ENCODE data around the gene AP3S2. TPM values are rescaled to one million over a fixed set of nuclear protein-coding genes. Genes with fewer than 3 reads are reported as not detected.
A peak's percentile ranks its signal among the peaks of the same experiment; 100 is the strongest.

AP3S2 gene
- total and polyA plus RNA-seq, 4 donors = 16.7 to 33.2 (median 22.8) TPM

GRCh38 chr15:89829161-89829560, 64.6 kb downstream of the AP3S2 start:
- Histone ChIP-seq H3K4me1 (ENCODE audit: control insufficient read depth in 1 of 2, insufficient read depth in 2 of 2, low read length in 2 of 2) (no peaks in the 10 kb centered on the region), H3K27ac (ENCODE audit: low read depth in 1 of 2, low read length in 2 of 2) (no peak overlapping the region), H3K4me3 (ENCODE audit: low read length in 2 of 2) (no peak overlapping the region), H3K9me3 (ENCODE audit: control insufficient read depth, low read length) (no peaks in the 10 kb centered on the region), H3K36me3 (ENCODE audit: control insufficient read depth in 1 of 2, insufficient read depth in 2 of 2, low read length in 1 of 2) (no peaks in the 10 kb centered on the region), H3K27me3 (ENCODE audit: control insufficient read depth in 1 of 2, insufficient read depth in 2 of 2, low read length in 1 of 2) (no peaks in the 10 kb centered on the region)
- intact Hi-C loops (cut with DNase I) = loop anchor here in 1 of 2 donors (10.0 kb wide), 1 partner anchor 54 kb away; the partner anchor contains the start of gene MESP2
- WGBS, 2 donors = 76 to 78% methylated on average over 8 of the region's 8 CpGs
- no peak for ATAC-seq (ENCODE audit: low FRiP score)
- no peak for DNase-seq

GRCh38 chr15:89828281-89829145, 65.3 kb downstream of the AP3S2 start:
- Histone ChIP-seq H3K4me1 (ENCODE audit: control insufficient read depth in 1 of 2, insufficient read depth in 2 of 2, low read length in 2 of 2) (no peaks in the 10 kb centered on the region), H3K36me3 (ENCODE audit: control insufficient read depth in 1 of 2, insufficient read depth in 2 of 2, low read length in 1 of 2) (no peaks in the 10 kb centered on the region), H3K27ac (ENCODE audit: low read depth in 1 of 2, low read length in 2 of 2) (peak overlapping the region in 1 of 2 donors; percentile 20), H3K4me3 (ENCODE audit: low read length in 2 of 2) (no peak overlapping the region), H3K9me3 (ENCODE audit: control insufficient read depth, low read length) (no peaks in the 10 kb centered on the region), H3K27me3 (ENCODE audit: control insufficient read depth in 1 of 2, insufficient read depth in 2 of 2, low read length in 1 of 2) (no peaks in the 10 kb centered on the region)
- peak; percentile 68 for ATAC-seq (ENCODE audit: low FRiP score)
- peak in 1 of 2 donors; percentile 80 for DNase-seq
- intact Hi-C loops (cut with DNase I) = loop anchor here in 1 of 2 donors (10.0 kb wide), 1 partner anchor 54 kb away; the partner anchor contains the start of gene MESP2
- WGBS, 2 donors = 26% methylated on average over 17 of the region's 17 CpGs

GRCh38 chr15:89827829-89828228, 66.0 kb downstream of the AP3S2 start:
- peak; percentile 17 for ATAC-seq (ENCODE audit: low FRiP score)
- no peak for DNase-seq
- WGBS, 2 donors = 88 to 97% methylated on average over 4 of the region's 4 CpGs
- Histone ChIP-seq H3K4me3 (ENCODE audit: low read length in 2 of 2) (no peak overlapping the region), H3K27me3 (ENCODE audit: control insufficient read depth in 1 of 2, insufficient read depth in 2 of 2, low read length in 1 of 2) (no peaks in the 10 kb centered on the region), H3K36me3 (ENCODE audit: control insufficient read depth in 1 of 2, insufficient read depth in 2 of 2, low read length in 1 of 2) (no peaks in the 10 kb centered on the region), H3K4me1 (ENCODE audit: control insufficient read depth in 1 of 2, insufficient read depth in 2 of 2, low read length in 2 of 2) (no peaks in the 10 kb centered on the region), H3K27ac (ENCODE audit: low read depth in 1 of 2, low read length in 2 of 2) (no peak overlapping the region), H3K9me3 (ENCODE audit: control insufficient read depth, low read length) (no peaks in the 10 kb centered on the region)
- intact Hi-C loops (cut with DNase I) = loop anchor here in 1 of 2 donors (10.0 kb wide), 1 partner anchor 53 kb away; the partner anchor contains the start of gene MESP2

GRCh38 chr15:89826671-89827655, 66.8 kb downstream of the AP3S2 start:
- 94% methylated on average over 13 of the region's 13 CpGs for WGBS, 2 donors
- H3K9me3 ChIP-seq (ENCODE audit: control insufficient read depth, low read length) = no peaks in the 10 kb centered on the region
- no peaks in the 10 kb centered on the region for H3K36me3 ChIP-seq (ENCODE audit: control insufficient read depth in 1 of 2, insufficient read depth in 2 of 2, low read length in 1 of 2)
- H3K27me3 ChIP-seq (ENCODE audit: control insufficient read depth in 1 of 2, insufficient read depth in 2 of 2, low read length in 1 of 2) = no peaks in the 10 kb centered on the region
- ATAC-seq (ENCODE audit: low FRiP score) (no peak), DNase-seq (no peak)
- no peak overlapping the region for H3K27ac ChIP-seq (ENCODE audit: low read depth in 1 of 2, low read length in 2 of 2)
- no peaks in the 10 kb centered on the region for H3K4me1 ChIP-seq (ENCODE audit: control insufficient read depth in 1 of 2, insufficient read depth in 2 of 2, low read length in 2 of 2)
- intact Hi-C loops (cut with DNase I) = loop anchor here in 1 of 2 donors (10.0 kb wide), 1 partner anchor 52 kb away; the partner anchor contains the start of gene MESP2
- H3K4me3 ChIP-seq (ENCODE audit: low read length in 2 of 2) = no peak overlapping the region

GRCh38 chr15:89825271-89825940, 68.4 kb downstream of the AP3S2 start:
- no peaks in the 10 kb centered on the region for H3K27me3 ChIP-seq (ENCODE audit: control insufficient read depth in 1 of 2, insufficient read depth in 2 of 2, low read length in 1 of 2)
- 85 to 89% methylated on average over 10 of the region's 10 CpGs for WGBS, 2 donors
- no peak for DNase-seq
- no peaks in the 10 kb centered on the region for H3K9me3 ChIP-seq (ENCODE audit: control insufficient read depth, low read length)
- H3K4me3 ChIP-seq (ENCODE audit: low read length in 2 of 2) = no peak overlapping the region
- H3K4me1 ChIP-seq (ENCODE audit: control insufficient read depth in 1 of 2, insufficient read depth in 2 of 2, low read length in 2 of 2) = no peaks in the 10 kb centered on the region
- no peak for ATAC-seq (ENCODE audit: low FRiP score)
- H3K36me3 ChIP-seq (ENCODE audit: control insufficient read depth in 1 of 2, insufficient read depth in 2 of 2, low read length in 1 of 2) = no peaks in the 10 kb centered on the region
- intact Hi-C loops (cut with DNase I) = loop anchor here in 1 of 2 donors (10.0 kb wide), 1 partner anchor 51 kb away; the partner anchor contains the start of gene MESP2
- no peak overlapping the region for H3K27ac ChIP-seq (ENCODE audit: low read depth in 1 of 2, low read length in 2 of 2)

GRCh38 chr15:89824607-89824867, 69.3 kb downstream of the AP3S2 start:
- H3K27ac ChIP-seq (ENCODE audit: low read depth in 1 of 2, low read length in 2 of 2) = no peak overlapping the region
- DNase-seq (no peak), ATAC-seq (ENCODE audit: low FRiP score) (no peak)
- no peaks in the 10 kb centered on the region for H3K27me3 ChIP-seq (ENCODE audit: control insufficient read depth in 1 of 2, insufficient read depth in 2 of 2, low read length in 1 of 2)
- H3K9me3 ChIP-seq (ENCODE audit: control insufficient read depth, low read length) = no peaks in the 10 kb centered on the region
- no peaks in the 10 kb centered on the region for H3K36me3 ChIP-seq (ENCODE audit: control insufficient read depth in 1 of 2, insufficient read depth in 2 of 2, low read length in 1 of 2)
- WGBS, 2 donors = 92 to 93% methylated on average over 7 of the region's 7 CpGs
- intact Hi-C loops (cut with DNase I) = loop anchor here in 1 of 2 donors (10.0 kb wide), 1 partner anchor 50 kb away; the partner anchor contains the start of gene MESP2
- H3K4me1 ChIP-seq (ENCODE audit: control insufficient read depth in 1 of 2, insufficient read depth in 2 of 2, low read length in 2 of 2) = no peaks in the 10 kb centered on the region
- no peak overlapping the region for H3K4me3 ChIP-seq (ENCODE audit: low read length in 2 of 2)

- ATAC-seq (ENCODE audit: low FRiP score) (no peak), DNase-seq (no peak)
- H3K4me3 ChIP-seq (ENCODE audit: low read length in 2 of 2) = no peak overlapping the region
- intact Hi-C loops (cut with DNase I) = loop anchor here in 1 of 2 donors (10.0 kb wide), 1 partner anchor 49 kb away; the partner anchor contains the start of gene MESP2
- H3K4me1 ChIP-seq (ENCODE audit: control insufficient read depth in 1 of 2, insufficient read depth in 2 of 2, low read length in 2 of 2) = no peaks in the 10 kb centered on the region
- no peaks in the 10 kb centered on the region for H3K27me3 ChIP-seq (ENCODE audit: control insufficient read depth in 1 of 2, insufficient read depth in 2 of 2, low read length in 1 of 2)
- no peak overlapping the region for H3K27ac ChIP-seq (ENCODE audit: low read depth in 1 of 2, low read length in 2 of 2)
- 88 to 92% methylated on average over 15 to 16 of the region's 16 CpGs for WGBS, 2 donors
- no peaks in the 10 kb centered on the region for H3K9me3 ChIP-seq (ENCODE audit: control insufficient read depth, low read length)
- no peaks in the 10 kb centered on the region for H3K36me3 ChIP-seq (ENCODE audit: control insufficient read depth in 1 of 2, insufficient read depth in 2 of 2, low read length in 1 of 2)
Observed at GRCh38 chr15:89823836-89824606, 69.8 kb downstream of the AP3S2 start.

Measured in aorta (tissue), 5 donors.